GM18907 (cell line): Measurements from ENCODE around the gene TIAM1.

Experiments
- ATAC-seq: cut with Tn5 transposase; IDR thresholded peaks from one replicate; pipeline ENCODE4 v1.9.1; 2021; ENCODE audit warnings: mild to moderate bottlenecking, moderate library complexity; ENCODE audit not compliant: unreplicated experiment

Gene TIAM1

GRCh38 chr21:31286621-31287020 is 57.4 kb downstream of the TIAM1 start:
- ATAC-seq = no peak

- ATAC-seq = no peak
These were observed 59.2 kb downstream of the TIAM1 start for GRCh38 chr21:31284797-31285397.

- ATAC-seq = no peak
These were observed 61.0 kb downstream of the TIAM1 start for GRCh38 chr21:31283025-31283424.

- no peak for ATAC-seq
These were observed 61.9 kb downstream of the TIAM1 start for GRCh38 chr21:31282095-31282709.

- no peak for ATAC-seq
These were observed 62.5 kb downstream of the TIAM1 start for GRCh38 chr21:31281561-31281960.

GRCh38 chr21:31279986-31280385 is 64.1 kb downstream of the TIAM1 start:
- no peak for ATAC-seq

- ATAC-seq = no peak
These were observed 64.8 kb downstream of the TIAM1 start for GRCh38 chr21:31279214-31279613.

- no peak for ATAC-seq
These were observed 65.4 kb downstream of the TIAM1 start for GRCh38 chr21:31278511-31279130.

GRCh38 chr21:31276663-31277062 is 67.4 kb downstream of the TIAM1 start:
- no peak for ATAC-seq

GRCh38 chr21:31275901-31276300 is 68.2 kb downstream of the TIAM1 start:
- ATAC-seq = no peak

- no peak for ATAC-seq
These were observed 70.8 kb downstream of the TIAM1 start for GRCh38 chr21:31273278-31273677.

GRCh38 chr21:31268090-31268489 is 76.0 kb downstream of the TIAM1 start:
- no peak for ATAC-seq

- no peak for ATAC-seq
These were observed 76.4 kb downstream of the TIAM1 start for GRCh38 chr21:31267644-31268043.

GRCh38 chr21:31266241-31266640 is 77.8 kb downstream of the TIAM1 start:
- no peak for ATAC-seq

GRCh38 chr21:31265366-31266013 is 78.6 kb downstream of the TIAM1 start:
- ATAC-seq = no peak

GRCh38 chr21:31264574-31264973 is 79.5 kb downstream of the TIAM1 start:
- no peak for ATAC-seq

GRCh38 chr21:31262728-31263127 is 81.3 kb downstream of the TIAM1 start:
- no peak for ATAC-seq

GRCh38 chr21:31261759-31262158 is 82.3 kb downstream of the TIAM1 start:
- no peak for ATAC-seq

GRCh38 chr21:31260790-31261189 is 83.3 kb downstream of the TIAM1 start:
- ATAC-seq = no peak

GRCh38 chr21:31258073-31258472 is 86.0 kb downstream of the TIAM1 start:
- ATAC-seq = no peak

GRCh38 chr21:31257265-31257664 is 86.8 kb downstream of the TIAM1 start:
- ATAC-seq = no peak

- no peak for ATAC-seq
These were observed 88.2 kb downstream of the TIAM1 start for GRCh38 chr21:31255896-31256295.
